HCT116 (cell line): ENCODE measurements around the gene MTX2. TPM values are rescaled to one million over a fixed set of nuclear protein-coding genes. Genes with fewer than 3 reads are reported as not detected.

Experiments
- ATAC-seq: fragments of 200-7000 bp; cut with Tn5 transposase; 2 replicates; pipeline ENCODE4 v1.9.1; 2020; ENCODE audit warnings: mild to moderate bottlenecking, moderate library complexity
- BruUV-seq: library from RNA; stranded (reverse); fragments of 400-500 nt; replicated peaks from 2 replicates; lab custom pipeline; 2021; lab: Mats Ljungman, UMichigan
- CTCF ChIA-PET: fragments of 300-600 bp; sonication (Branson Sonifier 250); formaldehyde crosslinking; loops from one replicate; lab custom pipeline; 2021; ENCODE audit warnings: antibody characterized with exemption; lab: Charles Lee
- POLR2A ChIA-PET: fragments of 300-600, 350-600 bp; sonication (Branson Sonifier 250); formaldehyde crosslinking; loops from one replicate; lab custom pipeline; 2021; ENCODE audit warnings: antibody characterized with exemption; lab: Charles Lee
- RAD21 ChIA-PET, 2 experiments: fragments of 300-600 bp; sonication (Branson Sonifier 250); formaldehyde crosslinking; loops; one replicate each; lab custom pipeline; 2023; ENCODE audit warnings: low total read pairs in 2 of 2; ENCODE audit not compliant: uncharacterized antibody in 2 of 2, unreplicated experiment in 2 of 2, low non-redundant PET in 1 of 2; lab: Charles Lee
- DNase-seq: peaks from one replicate; pipeline ENCODE4 v3.0.0-alpha.2; 2010; ENCODE audit warnings: low read depth, low spot score
- H2AFZ ChIP-seq: fragments of 200-600 bp; shearing (Covaris generic), sonication (generic); 2 replicates; pipeline ENCODE4 v1.6.1; 2017; ENCODE audit warnings: low read depth, mixed run types, mixed read lengths, antibody characterized with exemption, low read length; ENCODE audit not compliant: poor library complexity, severe bottlenecking
- H3K27ac ChIP-seq: 2 replicates; pipeline ENCODE4 v1.5.1; 2012; ENCODE audit warnings: low read depth, low read length
- H3K27me3 ChIP-seq: fragments of 200-600 bp; sonication (generic); 2 replicates; pipeline ENCODE4 v1.6.1; 2016; ENCODE audit warnings: mixed run types, low read length, mixed read lengths; ENCODE audit not compliant: insufficient read depth
- H3K36me3 ChIP-seq, 2 experiments: fragments of 200-500 bp in 1 of 2; fragments of 200-600 bp in 1 of 2; sonication (Bioruptor generic) in 1 of 2; sonication (generic) in 1 of 2; 2 replicates each; pipeline versions ENCODE4 v1.5.1 to v1.6.1; 2014 to 2016; ENCODE audit warnings: low read length in 2 of 2, inconsistent platforms in 1 of 2, mixed read lengths in 1 of 2, mixed run types in 1 of 2; ENCODE audit not compliant: insufficient read depth in 2 of 2, control insufficient read depth in 1 of 2
- H3K4me1 ChIP-seq, 2 experiments: fragments of 200-600 bp in 1 of 2; sonication (generic) in 1 of 2; 2 replicates each; pipeline versions ENCODE4 v1.5.1 to v1.6.1; 2012 to 2017; ENCODE audit warnings: low read length in 2 of 2, inconsistent platforms in 1 of 2, mild to moderate bottlenecking in 1 of 2, mixed read lengths in 1 of 2, mixed run types in 1 of 2, moderate library complexity in 1 of 2; ENCODE audit not compliant: insufficient read depth in 2 of 2, control insufficient read depth in 1 of 2
- H3K4me2 ChIP-seq: fragments of 200-600 bp; sonication (generic); 2 replicates; pipeline ENCODE4 v1.6.1; 2017; ENCODE audit warnings: mixed run types, low read length, mixed read lengths
- H3K4me3 ChIP-seq, 2 experiments: fragments of 200-600 bp in 1 of 2; sonication (generic) in 1 of 2; replicated peaks in 1 of 2; 2 replicates each; pipeline ENCODE4 v1.5.1; 2011 to 2016; ENCODE audit warnings: low read length in 2 of 2, control low read depth in 1 of 2, low read depth in 1 of 2, mild to moderate bottlenecking in 1 of 2, mixed read lengths in 1 of 2, mixed run types in 1 of 2
- H3K79me2 ChIP-seq: fragments of 200-600 bp; sonication (generic); 2 replicates; pipeline ENCODE4 v1.6.1; 2017; ENCODE audit warnings: mild to moderate bottlenecking, mixed run types, low read length, moderate library complexity, mixed read lengths; ENCODE audit not compliant: insufficient read depth
- H3K9ac ChIP-seq: fragments of 200-600 bp; sonication (generic); 2 replicates; pipeline ENCODE4 v1.6.1; 2016; ENCODE audit warnings: low read length, mixed read lengths
- H3K9me2 ChIP-seq: fragments of 200-600 bp; sonication (generic), shearing (Covaris generic); 2 replicates; pipeline ENCODE4 v1.6.1; 2017; ENCODE audit warnings: mixed run types, mild to moderate bottlenecking, moderate library complexity; ENCODE audit not compliant: insufficient read depth
- H3K9me3 ChIP-seq, 2 experiments: fragments of 200-500 bp in 1 of 2; fragments of 200-600 bp in 1 of 2; sonication (Bioruptor generic) in 1 of 2; sonication (generic) in 1 of 2; 2 replicates each; pipeline ENCODE4 v1.6.1; 2014 to 2017; ENCODE audit warnings: low read length in 2 of 2, mixed read lengths in 2 of 2, inconsistent platforms in 1 of 2, low read depth in 1 of 2, mild to moderate bottlenecking in 1 of 2, mixed run types in 1 of 2, moderate library complexity in 1 of 2; ENCODE audit not compliant: control insufficient read depth in 1 of 2, insufficient read depth in 1 of 2
- H4K20me1 ChIP-seq: fragments of 200-600 bp; sonication (generic), shearing (Covaris generic); 2 replicates; pipeline ENCODE4 v1.6.1; 2017; ENCODE audit warnings: mixed run types, mild to moderate bottlenecking, moderate library complexity; ENCODE audit not compliant: insufficient read depth
- CBX3 ChIP-seq: IDR thresholded peaks from 2 replicates; pipeline ENCODE4 v1.6.1; 2012; ENCODE audit warnings: low read depth
- CEBPB ChIP-seq: IDR thresholded peaks from 2 replicates; pipeline ENCODE4 v1.6.1; 2012; ENCODE audit warnings: low read depth
- EGR1 ChIP-seq: IDR thresholded peaks from 2 replicates; pipeline ENCODE4 v1.6.1; 2012; ENCODE audit warnings: low read depth
- ELF1 ChIP-seq: IDR thresholded peaks from 2 replicates; pipeline ENCODE4 v1.6.1; 2012; ENCODE audit warnings: low read depth, borderline replicate concordance
- EZH2 ChIP-seq: fragments of 200-600 bp; sonication (generic); IDR thresholded peaks from 2 replicates; pipeline ENCODE4 v1.6.1; 2017; ENCODE audit warnings: antibody characterized with exemption, mixed run types
- EZH2phosphoT487 ChIP-seq: fragments of 200-600 bp; IDR thresholded peaks from 2 replicates; pipeline ENCODE4 v1.6.1; 2018; ENCODE audit warnings: antibody characterized with exemption, borderline replicate concordance
- FOSL1 ChIP-seq: IDR thresholded peaks from 2 replicates; pipeline ENCODE4 v1.6.1; 2012; ENCODE audit warnings: low read depth
- JUND ChIP-seq: IDR thresholded peaks from 2 replicates; pipeline ENCODE4 v1.6.1; 2012
- POLR2A ChIP-seq: IDR thresholded peaks from 2 replicates; pipeline ENCODE4 v1.7.0; 2011; ENCODE audit warnings: borderline replicate concordance; ENCODE audit not compliant: insufficient read depth, insufficient read length; ENCODE audit errors: extremely low read depth
- POLR2AphosphoS5 ChIP-seq: IDR thresholded peaks from 2 replicates; pipeline ENCODE4 v1.6.1; 2011; ENCODE audit warnings: mild to moderate bottlenecking, low read depth, low read length, moderate library complexity
- RAD21 ChIP-seq: IDR thresholded peaks from 2 replicates; pipeline ENCODE4 v1.6.1; 2012; ENCODE audit warnings: low read depth, mild to moderate bottlenecking
- REST ChIP-seq: IDR thresholded peaks from 2 replicates; pipeline ENCODE4 v1.6.1; 2012; ENCODE audit warnings: low read depth
- SIN3A ChIP-seq: IDR thresholded peaks from 2 replicates; pipeline ENCODE4 v1.6.1; 2012; ENCODE audit warnings: low read depth
- SRF ChIP-seq: IDR thresholded peaks from 2 replicates; pipeline ENCODE4 v1.6.1; 2012; ENCODE audit warnings: low read depth
- TCF7L2 ChIP-seq: IDR thresholded peaks from 2 replicates; pipeline ENCODE4 v1.7.0; 2011; ENCODE audit warnings: borderline replicate concordance, inconsistent platforms; ENCODE audit not compliant: insufficient read depth, insufficient read length; ENCODE audit errors: extremely low read depth
- YY1 ChIP-seq: IDR thresholded peaks from 2 replicates; pipeline ENCODE4 v1.6.1; 2011; ENCODE audit warnings: low read length, low read depth, moderate library complexity, mild to moderate bottlenecking; ENCODE audit not compliant: insufficient replicate concordance; ENCODE audit errors: extremely low read depth
- ZFX ChIP-seq: fragments of 450-650 bp; IDR thresholded peaks from 2 replicates; pipeline ENCODE4 v1.6.1; 2017
- ZNF274 ChIP-seq: fragments of 200-500 bp; sonication (Bioruptor generic); IDR thresholded peaks from 2 replicates; pipeline ENCODE4 v1.6.1; 2014; ENCODE audit warnings: mild to moderate bottlenecking, low read depth, low read length, inconsistent platforms
- intact Hi-C: fragments of 100-400 bp; cut with micrococcal nuclease; formaldehyde crosslinking; loops from 2 replicates; pipeline ENCODE4 v1.10.0; 2022
- total RNA-seq: library from RNA; stranded (reverse); gene quantifications from one replicate; pipeline ENCODE4 v1.2.1, GENCODE V29; 2021; ENCODE audit not compliant: unreplicated experiment
- TF ChIP-seq, protein P1 (sequence below), 3 experiments: fragments of 200-600 bp in 1 of 3; sonication (generic) in 1 of 3; IDR thresholded peaks in 2 of 3; conservative IDR thresholded peaks in 1 of 3; 2 replicates each; pipeline ENCODE4 v1.5.1; 2012 to 2017; ENCODE audit warnings: low read depth in 2 of 3, low read length in 2 of 3, antibody characterized with exemption in 1 of 3, borderline replicate concordance in 1 of 3, control low read depth in 1 of 3, mild to moderate bottlenecking in 1 of 3, mixed read lengths in 1 of 3, mixed run types in 1 of 3, moderate library complexity in 1 of 3; ENCODE audit not compliant: insufficient read depth in 1 of 3
- TF ChIP-seq, protein P2 (sequence below): IDR thresholded peaks from 2 replicates; pipeline ENCODE4 v1.6.1; 2011; ENCODE audit warnings: mild to moderate bottlenecking, low read length, moderate library complexity; ENCODE audit not compliant: insufficient replicate concordance; ENCODE audit errors: extremely low read depth

Gene MTX2
- total RNA-seq, 1 experiment from 2014 or later: 38.9 TPM

GRCh38 chr2:176291809-176292283, 22.6 kb downstream of the MTX2 start:
- no peak for DNase-seq
- no TSS peak for BruUV-seq
- Histone ChIP-seq H3K9me3 (no peaks in the 10 kb centered on the region), H3K79me2 (peaks cover 94% of the 10 kb centered on the region), H3K27ac (no peak overlapping the region), H3K4me3 (no peak overlapping the region), H3K27me3 (no peaks in the 10 kb centered on the region), H2AFZ (no peak overlapping the region), H4K20me1 (peaks cover 4% of the 10 kb centered on the region; the same call in 1 of the 2 replicates), H3K4me1 (peaks cover 5 to 11% of the 10 kb centered on the region in 2 experiments; a peak in 3 of 4 replicates), H3K4me2 (peak overlapping the region; percentile 8; the same call in 1 of the 2 replicates), H3K36me3 (no peaks in the 10 kb centered on the region), H3K9ac (no peak overlapping the region), H3K9me2 (no peaks in the 10 kb centered on the region)
- CTCF ChIA-PET: no interaction called here
- RAD21 ChIA-PET: no interaction called here
- ATAC-seq: peak; percentile 50; the same call in 1 of the 2 replicates
- no peak for TF ChIP-seq EGR1
- TF ChIP-seq SRF: no peak
- no peak for TF ChIP-seq ZNF274
- TF ChIP-seq EZH2: no peak
- no peak for TF ChIP-seq YY1
- TF ChIP-seq ZFX: no peak
- no peak for TF ChIP-seq ELF1
- TF ChIP-seq TCF7L2: no peak
- TF ChIP-seq REST: no peak
- no peak for TF ChIP-seq FOSL1
- TF ChIP-seq SIN3A: no peak
- no peak for TF ChIP-seq POLR2A
- TF ChIP-seq EZH2phosphoT487: no peak
- TF ChIP-seq CBX3: no peak
- TF ChIP-seq, protein P1, sequence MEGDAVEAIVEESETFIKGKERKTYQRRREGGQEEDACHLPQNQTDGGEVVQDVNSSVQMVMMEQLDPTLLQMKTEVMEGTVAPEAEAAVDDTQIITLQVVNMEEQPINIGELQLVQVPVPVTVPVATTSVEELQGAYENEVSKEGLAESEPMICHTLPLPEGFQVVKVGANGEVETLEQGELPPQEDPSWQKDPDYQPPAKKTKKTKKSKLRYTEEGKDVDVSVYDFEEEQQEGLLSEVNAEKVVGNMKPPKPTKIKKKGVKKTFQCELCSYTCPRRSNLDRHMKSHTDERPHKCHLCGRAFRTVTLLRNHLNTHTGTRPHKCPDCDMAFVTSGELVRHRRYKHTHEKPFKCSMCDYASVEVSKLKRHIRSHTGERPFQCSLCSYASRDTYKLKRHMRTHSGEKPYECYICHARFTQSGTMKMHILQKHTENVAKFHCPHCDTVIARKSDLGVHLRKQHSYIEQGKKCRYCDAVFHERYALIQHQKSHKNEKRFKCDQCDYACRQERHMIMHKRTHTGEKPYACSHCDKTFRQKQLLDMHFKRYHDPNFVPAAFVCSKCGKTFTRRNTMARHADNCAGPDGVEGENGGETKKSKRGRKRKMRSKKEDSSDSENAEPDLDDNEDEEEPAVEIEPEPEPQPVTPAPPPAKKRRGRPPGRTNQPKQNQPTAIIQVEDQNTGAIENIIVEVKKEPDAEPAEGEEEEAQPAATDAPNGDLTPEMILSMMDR (IDR thresholded peaks at IDR 0.05 in 2 of 3, conservative IDR thresholded peaks at IDR 0.05 in 1 of 3; ENCODE audit: borderline replicate concordance in 1 of 3, insufficient read depth in 1 of 3, low read depth in 2 of 3, low read length in 2 of 3): no peak
- TF ChIP-seq RAD21: no peak
- no peak for TF ChIP-seq POLR2AphosphoS5
- no peak for TF ChIP-seq CEBPB
- no peak; the same call in 1 of the 2 replicates for TF ChIP-seq JUND
- TF ChIP-seq, protein P2, sequence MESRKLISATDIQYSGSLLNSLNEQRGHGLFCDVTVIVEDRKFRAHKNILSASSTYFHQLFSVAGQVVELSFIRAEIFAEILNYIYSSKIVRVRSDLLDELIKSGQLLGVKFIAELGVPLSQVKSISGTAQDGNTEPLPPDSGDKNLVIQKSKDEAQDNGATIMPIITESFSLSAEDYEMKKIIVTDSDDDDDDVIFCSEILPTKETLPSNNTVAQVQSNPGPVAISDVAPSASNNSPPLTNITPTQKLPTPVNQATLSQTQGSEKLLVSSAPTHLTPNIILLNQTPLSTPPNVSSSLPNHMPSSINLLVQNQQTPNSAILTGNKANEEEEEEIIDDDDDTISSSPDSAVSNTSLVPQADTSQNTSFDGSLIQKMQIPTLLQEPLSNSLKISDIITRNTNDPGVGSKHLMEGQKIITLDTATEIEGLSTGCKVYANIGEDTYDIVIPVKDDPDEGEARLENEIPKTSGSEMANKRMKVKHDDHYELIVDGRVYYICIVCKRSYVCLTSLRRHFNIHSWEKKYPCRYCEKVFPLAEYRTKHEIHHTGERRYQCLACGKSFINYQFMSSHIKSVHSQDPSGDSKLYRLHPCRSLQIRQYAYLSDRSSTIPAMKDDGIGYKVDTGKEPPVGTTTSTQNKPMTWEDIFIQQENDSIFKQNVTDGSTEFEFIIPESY: no peak
- intact Hi-C loops: no loop called here
- POLR2A ChIA-PET: no interaction called here
